SK-N-SH (cell line): Measurements from ENCODE around the gene CORO6.

Source experiments
- CTCF ChIP-seq: fragments of 200-600 bp; sonication (generic); IDR thresholded peaks from 2 replicates; pipeline ENCODE4 v1.6.1; 2017; ENCODE audit warnings: antibody characterized with exemption, mild to moderate bottlenecking, moderate library complexity
- EP300 ChIP-seq, 2 experiments: IDR thresholded peaks; 2 replicates each; pipeline versions ENCODE4 v1.4.0 to v1.6.1; 2012; ENCODE audit warnings: borderline replicate concordance in 1 of 2, low read depth in 1 of 2, low read length in 1 of 2
- EZH2phosphoT487 ChIP-seq: fragments of 200-600 bp; sonication (generic); IDR thresholded peaks from 2 replicates; pipeline ENCODE4 v1.6.1; 2017; ENCODE audit warnings: low read depth, mixed run types, mild to moderate bottlenecking, antibody characterized with exemption, moderate library complexity, borderline replicate concordance
- GATA2 ChIP-seq: sonication (generic); formaldehyde crosslinking; IDR thresholded peaks from 2 replicates; pipeline ENCODE4 v1.5.0; 2020; ENCODE audit warnings: mild to moderate bottlenecking, missing genetic modification reagents
- JUND ChIP-seq: IDR thresholded peaks from 2 replicates; pipeline ENCODE4 v1.4.0; 2012
- MEF2A ChIP-seq: IDR thresholded peaks from 2 replicates; pipeline ENCODE4 v1.4.0; 2012; ENCODE audit warnings: low read depth, borderline replicate concordance
- POLR2AphosphoS5 ChIP-seq: IDR thresholded peaks from 2 replicates; pipeline ENCODE4 v1.6.1; 2012; ENCODE audit warnings: low read depth, low read length
- RAD21 ChIP-seq: IDR thresholded peaks from 2 replicates; pipeline ENCODE4 v1.6.1; 2012; ENCODE audit warnings: mild to moderate bottlenecking, low read length
- REST ChIP-seq: IDR thresholded peaks from 2 replicates; pipeline ENCODE4 v1.6.1; 2012; ENCODE audit warnings: mild to moderate bottlenecking, low read depth, low read length, moderate library complexity
- SMC3 ChIP-seq: IDR thresholded peaks from 2 replicates; pipeline ENCODE4 v1.6.1; 2012; ENCODE audit warnings: low read depth, low read length, improper control_type of control experiment
- TCF12 ChIP-seq: IDR thresholded peaks from 2 replicates; pipeline ENCODE4 v1.4.0; 2012
- TEAD4 ChIP-seq: IDR thresholded peaks from 2 replicates; pipeline ENCODE4 v1.4.0; 2012; ENCODE audit warnings: mild to moderate bottlenecking, borderline replicate concordance; ENCODE audit not compliant: insufficient read depth
- YY1 ChIP-seq: IDR thresholded peaks from 2 replicates; pipeline ENCODE4 v1.4.0; 2012; ENCODE audit warnings: low read depth, mild to moderate bottlenecking

GRCh38 chr17:29630630-29631193 is 8.0 kb upstream of the CORO6 start:
- no peak for TF ChIP-seq EP300 (IDR thresholded peaks at IDR 0.05; ENCODE audit: borderline replicate concordance in 1 of 2, low read depth in 1 of 2, low read length in 1 of 2)
- TF ChIP-seq CTCF, result no peak
- no peak for TF ChIP-seq REST
- no peak for TF ChIP-seq EZH2phosphoT487
- TF ChIP-seq JUND, result no peak
- no peak for TF ChIP-seq POLR2AphosphoS5
- no peak for TF ChIP-seq GATA2 (CRISPR knock-in tag)
- no peak for TF ChIP-seq TEAD4
- no peak for TF ChIP-seq SMC3
- TF ChIP-seq YY1, result no peak
- no peak for TF ChIP-seq RAD21
- TF ChIP-seq MEF2A, result no peak
- no peak for TF ChIP-seq TCF12
